ENCODE measurements around the gene LMBRD2. TPM values are rescaled to one million over a fixed set of nuclear protein-coding genes. Genes with fewer than 3 reads are reported as not detected.

The LMBRD2 gene
- total and polyA plus RNA-seq, 2 of the 8 experiments (the other 6 are each of a cell fraction or from before 2014, with no cell fraction given): 1.1 to 4.1 TPM

DNA sequence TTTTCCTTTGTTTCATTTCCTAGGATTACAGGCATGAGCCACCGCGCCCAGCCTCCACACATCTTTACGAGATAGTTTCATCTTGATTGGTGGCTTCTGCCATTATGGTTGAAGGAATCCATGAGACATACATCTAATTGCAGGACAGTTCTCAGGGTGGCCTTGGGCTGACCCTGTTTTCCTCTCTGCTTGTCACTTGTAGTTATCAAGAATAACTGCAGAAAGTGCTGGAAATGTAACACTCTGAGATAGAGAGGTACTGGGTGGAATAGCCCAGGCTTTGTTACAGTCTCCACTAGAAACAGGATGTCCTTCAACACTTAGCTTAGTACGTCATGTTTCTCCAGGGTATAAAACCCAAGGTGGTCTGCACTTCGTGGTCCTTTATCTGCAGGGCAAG, 95.7 kb downstream of the LMBRD2 start (continued):
- TF ChIP-seq GTF2F1 (IDR thresholded peaks at IDR 0.05; ENCODE audit: borderline replicate concordance, low read depth, low read length) (no peak), RFX5 (IDR thresholded peaks at IDR 0.05; ENCODE audit: borderline replicate concordance, low read depth, low read length) (no peak), PHF8 (conservative IDR thresholded peaks at IDR 0.05; ENCODE audit: low read depth, low read length) (no peak)
- TF ChIP-seq, protein P1, sequence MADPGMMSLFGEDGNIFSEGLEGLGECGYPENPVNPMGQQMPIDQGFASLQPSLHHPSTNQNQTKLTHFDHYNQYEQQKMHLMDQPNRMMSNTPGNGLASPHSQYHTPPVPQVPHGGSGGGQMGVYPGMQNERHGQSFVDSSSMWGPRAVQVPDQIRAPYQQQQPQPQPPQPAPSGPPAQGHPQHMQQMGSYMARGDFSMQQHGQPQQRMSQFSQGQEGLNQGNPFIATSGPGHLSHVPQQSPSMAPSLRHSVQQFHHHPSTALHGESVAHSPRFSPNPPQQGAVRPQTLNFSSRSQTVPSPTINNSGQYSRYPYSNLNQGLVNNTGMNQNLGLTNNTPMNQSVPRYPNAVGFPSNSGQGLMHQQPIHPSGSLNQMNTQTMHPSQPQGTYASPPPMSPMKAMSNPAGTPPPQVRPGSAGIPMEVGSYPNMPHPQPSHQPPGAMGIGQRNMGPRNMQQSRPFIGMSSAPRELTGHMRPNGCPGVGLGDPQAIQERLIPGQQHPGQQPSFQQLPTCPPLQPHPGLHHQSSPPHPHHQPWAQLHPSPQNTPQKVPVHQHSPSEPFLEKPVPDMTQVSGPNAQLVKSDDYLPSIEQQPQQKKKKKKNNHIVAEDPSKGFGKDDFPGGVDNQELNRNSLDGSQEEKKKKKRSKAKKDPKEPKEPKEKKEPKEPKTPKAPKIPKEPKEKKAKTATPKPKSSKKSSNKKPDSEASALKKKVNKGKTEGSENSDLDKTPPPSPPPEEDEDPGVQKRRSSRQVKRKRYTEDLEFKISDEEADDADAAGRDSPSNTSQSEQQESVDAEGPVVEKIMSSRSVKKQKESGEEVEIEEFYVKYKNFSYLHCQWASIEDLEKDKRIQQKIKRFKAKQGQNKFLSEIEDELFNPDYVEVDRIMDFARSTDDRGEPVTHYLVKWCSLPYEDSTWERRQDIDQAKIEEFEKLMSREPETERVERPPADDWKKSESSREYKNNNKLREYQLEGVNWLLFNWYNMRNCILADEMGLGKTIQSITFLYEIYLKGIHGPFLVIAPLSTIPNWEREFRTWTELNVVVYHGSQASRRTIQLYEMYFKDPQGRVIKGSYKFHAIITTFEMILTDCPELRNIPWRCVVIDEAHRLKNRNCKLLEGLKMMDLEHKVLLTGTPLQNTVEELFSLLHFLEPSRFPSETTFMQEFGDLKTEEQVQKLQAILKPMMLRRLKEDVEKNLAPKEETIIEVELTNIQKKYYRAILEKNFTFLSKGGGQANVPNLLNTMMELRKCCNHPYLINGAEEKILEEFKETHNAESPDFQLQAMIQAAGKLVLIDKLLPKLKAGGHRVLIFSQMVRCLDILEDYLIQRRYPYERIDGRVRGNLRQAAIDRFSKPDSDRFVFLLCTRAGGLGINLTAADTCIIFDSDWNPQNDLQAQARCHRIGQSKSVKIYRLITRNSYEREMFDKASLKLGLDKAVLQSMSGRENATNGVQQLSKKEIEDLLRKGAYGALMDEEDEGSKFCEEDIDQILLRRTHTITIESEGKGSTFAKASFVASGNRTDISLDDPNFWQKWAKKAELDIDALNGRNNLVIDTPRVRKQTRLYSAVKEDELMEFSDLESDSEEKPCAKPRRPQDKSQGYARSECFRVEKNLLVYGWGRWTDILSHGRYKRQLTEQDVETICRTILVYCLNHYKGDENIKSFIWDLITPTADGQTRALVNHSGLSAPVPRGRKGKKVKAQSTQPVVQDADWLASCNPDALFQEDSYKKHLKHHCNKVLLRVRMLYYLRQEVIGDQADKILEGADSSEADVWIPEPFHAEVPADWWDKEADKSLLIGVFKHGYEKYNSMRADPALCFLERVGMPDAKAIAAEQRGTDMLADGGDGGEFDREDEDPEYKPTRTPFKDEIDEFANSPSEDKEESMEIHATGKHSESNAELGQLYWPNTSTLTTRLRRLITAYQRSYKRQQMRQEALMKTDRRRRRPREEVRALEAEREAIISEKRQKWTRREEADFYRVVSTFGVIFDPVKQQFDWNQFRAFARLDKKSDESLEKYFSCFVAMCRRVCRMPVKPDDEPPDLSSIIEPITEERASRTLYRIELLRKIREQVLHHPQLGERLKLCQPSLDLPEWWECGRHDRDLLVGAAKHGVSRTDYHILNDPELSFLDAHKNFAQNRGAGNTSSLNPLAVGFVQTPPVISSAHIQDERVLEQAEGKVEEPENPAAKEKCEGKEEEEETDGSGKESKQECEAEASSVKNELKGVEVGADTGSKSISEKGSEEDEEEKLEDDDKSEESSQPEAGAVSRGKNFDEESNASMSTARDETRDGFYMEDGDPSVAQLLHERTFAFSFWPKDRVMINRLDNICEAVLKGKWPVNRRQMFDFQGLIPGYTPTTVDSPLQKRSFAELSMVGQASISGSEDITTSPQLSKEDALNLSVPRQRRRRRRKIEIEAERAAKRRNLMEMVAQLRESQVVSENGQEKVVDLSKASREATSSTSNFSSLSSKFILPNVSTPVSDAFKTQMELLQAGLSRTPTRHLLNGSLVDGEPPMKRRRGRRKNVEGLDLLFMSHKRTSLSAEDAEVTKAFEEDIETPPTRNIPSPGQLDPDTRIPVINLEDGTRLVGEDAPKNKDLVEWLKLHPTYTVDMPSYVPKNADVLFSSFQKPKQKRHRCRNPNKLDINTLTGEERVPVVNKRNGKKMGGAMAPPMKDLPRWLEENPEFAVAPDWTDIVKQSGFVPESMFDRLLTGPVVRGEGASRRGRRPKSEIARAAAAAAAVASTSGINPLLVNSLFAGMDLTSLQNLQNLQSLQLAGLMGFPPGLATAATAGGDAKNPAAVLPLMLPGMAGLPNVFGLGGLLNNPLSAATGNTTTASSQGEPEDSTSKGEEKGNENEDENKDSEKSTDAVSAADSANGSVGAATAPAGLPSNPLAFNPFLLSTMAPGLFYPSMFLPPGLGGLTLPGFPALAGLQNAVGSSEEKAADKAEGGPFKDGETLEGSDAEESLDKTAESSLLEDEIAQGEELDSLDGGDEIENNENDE (IDR thresholded peaks at IDR 0.05; ENCODE audit: insufficient replicate concordance, low read length): no peak

Data from H1 (cell line).